WTC11 (cell line): ENCODE results near the gene FAM20C. TPM values are rescaled to one million over a fixed set of nuclear protein-coding genes. Genes with fewer than 3 reads are reported as not detected.
A peak's percentile ranks its signal among the peaks of the same experiment; 100 is the strongest.

Experiments
- ATAC-seq: fragments of 200-7000 bp; cut with Tn5 transposase; 2 replicates; pipeline ENCODE4 v1.10.0; 2021; ENCODE audit warnings: mild to moderate bottlenecking, moderate library complexity
- CTCF ChIA-PET: fragments of 300-600 bp; sonication (Branson Sonifier 250); formaldehyde crosslinking; loops from one replicate; lab custom pipeline; 2021; ENCODE audit warnings: antibody characterized with exemption; lab: Charles Lee
- POLR2A ChIA-PET: fragments of 350-600 bp; sonication (Branson Sonifier 250); formaldehyde crosslinking; loops from one replicate; lab custom pipeline; 2021; ENCODE audit warnings: antibody characterized with exemption; lab: Charles Lee
- DNase-seq: peaks from one replicate; pipeline ENCODE4 v3.0.0; 2021; ENCODE audit warnings: low spot score
- H3K27ac Mint-ChIP-seq: 2 replicates; pipeline ENCODE4 v1.8.0; 2021; ENCODE audit warnings: mixed read lengths
- H3K27me3 Mint-ChIP-seq: 2 replicates; pipeline ENCODE4 v1.8.0; 2021; ENCODE audit warnings: low read depth, mild to moderate bottlenecking, moderate library complexity, mixed read lengths
- H3K36me3 Mint-ChIP-seq: 2 replicates; pipeline ENCODE4 v1.8.0; 2021; ENCODE audit warnings: mixed read lengths
- H3K4me1 Mint-ChIP-seq: 2 replicates; pipeline ENCODE4 v1.8.0; 2022; ENCODE audit warnings: mixed read lengths
- H3K4me3 Mint-ChIP-seq: 2 replicates; pipeline ENCODE4 v1.8.0; 2021; ENCODE audit warnings: mild to moderate bottlenecking, moderate library complexity, mixed read lengths
- H3K9me3 Mint-ChIP-seq: 2 replicates; pipeline ENCODE4 v1.8.0; 2021; ENCODE audit warnings: mixed read lengths
- AR ChIP-seq: fragments of 250-450 bp; sonication (Bioruptor Pico); IDR thresholded peaks from 2 replicates; pipeline ENCODE4 v1.9.0; 2021; ENCODE audit warnings: mild to moderate bottlenecking
- ATF1 ChIP-seq: sonication (generic); formaldehyde crosslinking; IDR thresholded peaks from 2 replicates; pipeline ENCODE4 v1.8.1; 2023; ENCODE audit warnings: mild to moderate bottlenecking, moderate library complexity, missing genetic modification reagents
- FOXJ3 ChIP-seq: sonication (generic); formaldehyde crosslinking; IDR thresholded peaks from 2 replicates; pipeline ENCODE4 v1.9.0; 2021; ENCODE audit warnings: missing genetic modification reagents, mild to moderate bottlenecking, borderline replicate concordance
- FOXK1 ChIP-seq: sonication (generic); formaldehyde crosslinking; IDR thresholded peaks from 2 replicates; pipeline ENCODE4 v1.8.0; 2022; ENCODE audit warnings: mild to moderate bottlenecking, moderate library complexity, missing genetic modification reagents
- FOXP1 ChIP-seq: sonication (generic); formaldehyde crosslinking; IDR thresholded peaks from 2 replicates; pipeline ENCODE4 v1.8.0; 2022; ENCODE audit warnings: missing genetic modification reagents, mild to moderate bottlenecking, moderate library complexity, borderline replicate concordance
- IRF2 ChIP-seq: sonication (generic); formaldehyde crosslinking; IDR thresholded peaks from 2 replicates; pipeline ENCODE4 v1.8.0; 2022; ENCODE audit warnings: low read depth, missing genetic modification reagents, borderline replicate concordance
- JUN ChIP-seq: sonication (generic); formaldehyde crosslinking; IDR thresholded peaks from 2 replicates; pipeline ENCODE4 v1.8.0; 2023; ENCODE audit warnings: mild to moderate bottlenecking, missing genetic modification reagents
- MYBL2 ChIP-seq: sonication (generic); formaldehyde crosslinking; IDR thresholded peaks from 2 replicates; pipeline ENCODE4 v1.8.1; 2023; ENCODE audit warnings: mild to moderate bottlenecking, moderate library complexity, missing genetic modification reagents
- NFYB ChIP-seq: sonication (generic); formaldehyde crosslinking; conservative IDR thresholded peaks from 2 replicates; pipeline ENCODE4 v1.8.0; 2022; ENCODE audit warnings: low read depth, missing genetic modification reagents
- TP53 ChIP-seq: sonication (generic); formaldehyde crosslinking; IDR thresholded peaks from 2 replicates; pipeline ENCODE4 v1.8.1; 2023; ENCODE audit warnings: mild to moderate bottlenecking, missing genetic modification reagents
- ZBTB21 ChIP-seq: sonication (generic); formaldehyde crosslinking; IDR thresholded peaks from 2 replicates; pipeline ENCODE4 v1.8.1; 2023; ENCODE audit warnings: mild to moderate bottlenecking, missing genetic modification reagents, borderline replicate concordance
- ZMAT4 ChIP-seq: fragments of 250-450 bp; sonication (Bioruptor Pico); IDR thresholded peaks from 2 replicates; pipeline ENCODE4 v1.9.0; 2021; ENCODE audit warnings: mild to moderate bottlenecking
- ZNF232 ChIP-seq: sonication (generic); formaldehyde crosslinking; IDR thresholded peaks from 2 replicates; pipeline ENCODE4 v1.8.0; 2022; ENCODE audit warnings: mild to moderate bottlenecking, missing genetic modification reagents
- ZNF423 ChIP-seq: fragments of 250-450 bp; sonication (Bioruptor Pico); IDR thresholded peaks from 2 replicates; pipeline ENCODE4 v2.1.2; 2022; ENCODE audit warnings: mild to moderate bottlenecking, moderate library complexity
- ZNF532 ChIP-seq: fragments of 250-450 bp; sonication (Bioruptor Pico); IDR thresholded peaks from 2 replicates; pipeline ENCODE4 v1.9.0; 2021; ENCODE audit warnings: mild to moderate bottlenecking, borderline replicate concordance
- total RNA-seq: library from RNA; stranded (reverse); gene quantifications from 3 replicates; pipeline ENCODE4 v1.2.3, GENCODE V29; 2021
- TF ChIP-seq, protein P1 (sequence below): fragments of 250-450 bp; sonication (Bioruptor Pico); IDR thresholded peaks from 2 replicates; pipeline ENCODE4 v1.9.0; 2021; ENCODE audit warnings: moderate library complexity, mild to moderate bottlenecking, inconsistent platforms, borderline replicate concordance
- TF ChIP-seq, protein P2 (sequence below): fragments of 200-600 bp; IDR thresholded peaks from 2 replicates; pipeline ENCODE4 v1.8.0; 2022; ENCODE audit warnings: antibody characterized with exemption
- TF ChIP-seq, protein P3 (sequence below): sonication (generic); formaldehyde crosslinking; IDR thresholded peaks from 2 replicates; pipeline ENCODE4 v1.8.0; 2022; ENCODE audit warnings: mild to moderate bottlenecking, missing genetic modification reagents
- TF ChIP-seq, protein P4 (sequence below): sonication (generic); formaldehyde crosslinking; IDR thresholded peaks from 2 replicates; pipeline ENCODE4 v1.8.1; 2023; ENCODE audit warnings: mild to moderate bottlenecking, moderate library complexity, missing genetic modification reagents

FAM20C gene
- total RNA-seq, 1 experiment from 2014 or later, result 64.9 TPM

- Mint-ChIP-seq H3K27ac (0 out of 2 replicates have a peak overlapping the region, but pooled peaks have one; percentile 19), H3K36me3 (peaks cover 2% of the 10 kb centered on the region; the same call in 1 of the 2 replicates), H3K4me1 (no peaks in the 10 kb centered on the region), H3K9me3 (peaks cover 5% of the 10 kb centered on the region), H3K4me3 (no peak overlapping the region), H3K27me3 (no peaks in the 10 kb centered on the region)
- ATAC-seq (no peak), DNase-seq (no peak)
- TF ChIP-seq FOXP1 (no peak), MYBL2 (CRISPR knock-in tag) (no peak), FOXK1 (CRISPR knock-in tag) (no peak), TP53 (CRISPR knock-in tag) (no peak), ZNF232 (CRISPR knock-in tag) (no peak), ZNF423 (no peak), ZBTB21 (no peak), ATF1 (no peak), AR (CRISPR knock-in tag) (no peak)
- TF ChIP-seq, protein P1, sequence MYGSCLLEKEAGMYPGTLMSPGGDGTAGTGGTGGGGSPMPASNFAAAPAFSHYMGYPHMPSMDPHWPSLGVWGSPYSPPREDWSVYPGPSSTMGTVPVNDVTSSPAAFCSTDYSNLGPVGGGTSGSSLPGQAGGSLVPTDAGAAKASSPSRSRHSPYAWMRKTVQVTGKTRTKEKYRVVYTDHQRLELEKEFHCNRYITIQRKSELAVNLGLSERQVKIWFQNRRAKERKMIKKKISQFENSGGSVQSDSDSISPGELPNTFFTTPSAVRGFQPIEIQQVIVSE (CRISPR knock-in tag), result no peak
- TF ChIP-seq, protein P2, sequence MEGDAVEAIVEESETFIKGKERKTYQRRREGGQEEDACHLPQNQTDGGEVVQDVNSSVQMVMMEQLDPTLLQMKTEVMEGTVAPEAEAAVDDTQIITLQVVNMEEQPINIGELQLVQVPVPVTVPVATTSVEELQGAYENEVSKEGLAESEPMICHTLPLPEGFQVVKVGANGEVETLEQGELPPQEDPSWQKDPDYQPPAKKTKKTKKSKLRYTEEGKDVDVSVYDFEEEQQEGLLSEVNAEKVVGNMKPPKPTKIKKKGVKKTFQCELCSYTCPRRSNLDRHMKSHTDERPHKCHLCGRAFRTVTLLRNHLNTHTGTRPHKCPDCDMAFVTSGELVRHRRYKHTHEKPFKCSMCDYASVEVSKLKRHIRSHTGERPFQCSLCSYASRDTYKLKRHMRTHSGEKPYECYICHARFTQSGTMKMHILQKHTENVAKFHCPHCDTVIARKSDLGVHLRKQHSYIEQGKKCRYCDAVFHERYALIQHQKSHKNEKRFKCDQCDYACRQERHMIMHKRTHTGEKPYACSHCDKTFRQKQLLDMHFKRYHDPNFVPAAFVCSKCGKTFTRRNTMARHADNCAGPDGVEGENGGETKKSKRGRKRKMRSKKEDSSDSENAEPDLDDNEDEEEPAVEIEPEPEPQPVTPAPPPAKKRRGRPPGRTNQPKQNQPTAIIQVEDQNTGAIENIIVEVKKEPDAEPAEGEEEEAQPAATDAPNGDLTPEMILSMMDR, result no peak
- TF ChIP-seq, protein P3, sequence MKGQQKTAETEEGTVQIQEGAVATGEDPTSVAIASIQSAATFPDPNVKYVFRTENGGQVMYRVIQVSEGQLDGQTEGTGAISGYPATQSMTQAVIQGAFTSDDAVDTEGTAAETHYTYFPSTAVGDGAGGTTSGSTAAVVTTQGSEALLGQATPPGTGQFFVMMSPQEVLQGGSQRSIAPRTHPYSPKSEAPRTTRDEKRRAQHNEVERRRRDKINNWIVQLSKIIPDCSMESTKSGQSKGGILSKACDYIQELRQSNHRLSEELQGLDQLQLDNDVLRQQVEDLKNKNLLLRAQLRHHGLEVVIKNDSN (CRISPR knock-in tag), result no peak
- ChIA-PET CTCF (no interaction called here), POLR2A (no interaction called here)
Observed at GRCh38 chr7:299628-300027, 107.3 kb downstream of the FAM20C start.

GRCh38 chr7:300048-300447 lies 107.7 kb downstream of the FAM20C start:
- ChIA-PET CTCF (no interaction called here), POLR2A (no interaction called here)
- DNase-seq, result no peak
- no peak for ATAC-seq
- Mint-ChIP-seq H3K4me3 (no peak overlapping the region), H3K27ac (0 out of 2 replicates have a peak overlapping the region, but pooled peaks have one; percentile 19), H3K9me3 (peaks cover 9% of the 10 kb centered on the region), H3K4me1 (no peaks in the 10 kb centered on the region), H3K27me3 (no peaks in the 10 kb centered on the region), H3K36me3 (peaks cover 3% of the 10 kb centered on the region; the same call in 1 of the 2 replicates)
- no peak for TF ChIP-seq FOXJ3 (CRISPR knock-in tag)
- TF ChIP-seq, protein P4, sequence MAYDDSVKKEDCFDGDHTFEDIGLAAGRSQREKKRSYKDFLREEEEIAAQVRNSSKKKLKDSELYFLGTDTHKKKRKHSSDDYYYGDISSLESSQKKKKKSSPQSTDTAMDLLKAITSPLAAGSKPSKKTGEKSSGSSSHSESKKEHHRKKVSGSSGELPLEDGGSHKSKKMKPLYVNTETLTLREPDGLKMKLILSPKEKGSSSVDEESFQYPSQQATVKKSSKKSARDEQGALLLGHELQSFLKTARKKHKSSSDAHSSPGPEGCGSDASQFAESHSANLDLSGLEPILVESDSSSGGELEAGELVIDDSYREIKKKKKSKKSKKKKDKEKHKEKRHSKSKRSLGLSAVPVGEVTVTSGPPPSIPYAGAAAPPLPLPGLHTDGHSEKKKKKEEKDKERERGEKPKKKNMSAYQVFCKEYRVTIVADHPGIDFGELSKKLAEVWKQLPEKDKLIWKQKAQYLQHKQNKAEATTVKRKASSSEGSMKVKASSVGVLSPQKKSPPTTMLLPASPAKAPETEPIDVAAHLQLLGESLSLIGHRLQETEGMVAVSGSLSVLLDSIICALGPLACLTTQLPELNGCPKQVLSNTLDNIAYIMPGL (CRISPR knock-in tag), result no peak
- no peak for TF ChIP-seq ZMAT4
- no peak for TF ChIP-seq IRF2 (CRISPR knock-in tag)
- no peak for TF ChIP-seq JUN (CRISPR knock-in tag)
- TF ChIP-seq NFYB (CRISPR knock-in tag), result no peak
- no peak for TF ChIP-seq ZNF532 (CRISPR knock-in tag)
